ENCODE results near the gene SAFB. TPM values are rescaled to one million over a fixed set of nuclear protein-coding genes. Genes with fewer than 3 reads are reported as not detected.

SAFB gene
- total and polyA plus RNA-seq, 2 of the 13 experiments (the other 11 are each of a cell fraction or from before 2014, with no cell fraction given): 21.0 to 28.4 TPM

DNA sequence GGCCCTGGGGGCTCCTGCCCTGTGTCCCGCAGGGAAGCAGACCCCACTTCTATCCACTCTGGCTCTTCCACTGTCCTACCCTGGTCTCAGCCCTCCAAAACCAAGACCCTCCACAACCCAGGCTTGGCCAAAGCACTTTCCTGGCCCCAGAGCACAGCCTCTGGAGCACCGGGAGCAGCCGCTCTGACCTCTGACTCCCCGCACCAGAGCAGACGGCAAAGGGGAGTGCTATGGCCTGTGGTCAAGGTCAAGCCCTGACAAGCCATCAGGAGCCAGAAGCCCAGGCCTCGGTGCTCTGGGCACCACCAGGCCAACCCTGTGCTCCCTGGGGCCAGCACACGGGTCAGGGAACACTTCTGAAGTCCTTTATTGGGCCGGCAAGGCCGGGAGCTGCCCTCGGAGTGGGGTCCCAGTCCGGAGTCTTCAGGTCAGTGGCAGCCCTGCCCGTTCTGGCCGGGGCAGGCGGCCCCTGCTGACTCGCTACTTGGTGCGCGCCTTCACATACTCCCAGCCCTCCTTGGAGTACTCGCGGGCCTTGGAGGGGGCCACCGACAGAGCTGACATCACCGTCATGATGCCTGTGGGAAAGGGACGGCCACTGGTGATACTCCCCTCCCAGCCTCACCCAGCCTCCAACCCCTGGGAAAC lies 55.3 kb downstream of the SAFB start (continued):
- TF ChIP-seq ZNF687 (CRISPR knock-in tag; IDR thresholded peaks at IDR 0.05): peak; percentile 64
- TF ChIP-seq, protein P1, sequence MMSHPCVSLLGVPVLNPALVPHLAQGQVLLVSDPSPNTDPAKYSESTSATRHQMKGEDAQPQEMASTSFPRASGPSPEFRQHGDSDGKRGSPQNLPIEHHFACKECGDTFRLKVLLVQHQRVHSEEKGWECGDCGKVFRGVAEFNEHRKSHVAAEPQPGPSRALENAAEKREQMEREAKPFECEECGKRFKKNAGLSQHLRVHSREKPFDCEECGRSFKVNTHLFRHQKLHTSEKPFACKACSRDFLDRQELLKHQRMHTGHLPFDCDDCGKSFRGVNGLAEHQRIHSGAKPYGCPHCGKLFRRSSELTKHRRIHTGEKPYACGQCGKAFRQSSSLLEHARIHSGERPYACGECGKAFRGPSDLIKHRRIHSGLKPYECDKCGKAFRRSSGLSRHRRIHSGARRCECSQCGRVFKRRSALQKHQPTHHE (CRISPR knock-in tag; IDR thresholded peaks at IDR 0.05; ENCODE audit: borderline replicate concordance): no peak
- TF ChIP-seq ZNF580 (CRISPR knock-in tag; IDR thresholded peaks at IDR 0.05; ENCODE audit: borderline replicate concordance, low read depth): no peak
- peak; percentile 8; the same call in 1 of the 2 replicates for TF ChIP-seq SALL1 (CRISPR knock-in tag; IDR thresholded peaks at IDR 0.05)
- TF ChIP-seq ZBTB7B (CRISPR knock-in tag; IDR thresholded peaks at IDR 0.05): no peak
- TF ChIP-seq, protein P2, sequence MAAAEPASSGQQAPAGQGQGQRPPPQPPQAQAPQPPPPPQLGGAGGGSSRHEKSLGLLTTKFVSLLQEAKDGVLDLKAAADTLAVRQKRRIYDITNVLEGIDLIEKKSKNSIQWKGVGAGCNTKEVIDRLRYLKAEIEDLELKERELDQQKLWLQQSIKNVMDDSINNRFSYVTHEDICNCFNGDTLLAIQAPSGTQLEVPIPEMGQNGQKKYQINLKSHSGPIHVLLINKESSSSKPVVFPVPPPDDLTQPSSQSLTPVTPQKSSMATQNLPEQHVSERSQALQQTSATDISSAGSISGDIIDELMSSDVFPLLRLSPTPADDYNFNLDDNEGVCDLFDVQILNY (CRISPR knock-in tag; conservative IDR thresholded peaks at IDR 0.05): no peak
- TF ChIP-seq RXRA (CRISPR knock-in tag; IDR thresholded peaks at IDR 0.05): peak; percentile 39; the same call in 1 of the 2 replicates
- TF ChIP-seq NR2F6 (IDR thresholded peaks at IDR 0.05): peak; percentile 61; the same call in 1 of the 2 replicates
- TF ChIP-seq NR2F6 (CRISPR knock-in tag; IDR thresholded peaks at IDR 0.05): peak; percentile 44; the same call in 1 of the 2 replicates
- TF ChIP-seq RARA (CRISPR knock-in tag; IDR thresholded peaks at IDR 0.05): 0 out of 2 replicates have a peak, but pooled peaks have one; percentile 26
- 0 out of 4 replicates have a peak, but pooled peaks have one; percentile 12 to 21 for TF ChIP-seq NR2F1 (CRISPR knock-in tag; IDR thresholded peaks at IDR 0.05)
- no peak for TF ChIP-seq EEA1 (CRISPR knock-in tag; IDR thresholded peaks at IDR 0.05; ENCODE audit: borderline replicate concordance)
- peak; percentile 44; the same call in 1 of the 2 replicates for TF ChIP-seq ESRRA (CRISPR knock-in tag; IDR thresholded peaks at IDR 0.05; ENCODE audit: low read depth)
- TF ChIP-seq IRX3 (CRISPR knock-in tag; IDR thresholded peaks at IDR 0.05; ENCODE audit: borderline replicate concordance, low read depth): no peak
- TF ChIP-seq AGO2 (optimal IDR thresholded peaks at IDR 0.05; ENCODE audit: low read depth, low read length): peak; percentile 51
